CD4-positive, alpha-beta T cell treated with Interleukin-12 subunit alpha and Interleukin-12 subunit beta, for 1 hour (primary cell): ENCODE measurements around the gene MYDGF.

Source experiments
- DNase-seq: peaks from one replicate; pipeline ENCODE4 v3.0.0-alpha.2; 2020

Gene MYDGF

DNA sequence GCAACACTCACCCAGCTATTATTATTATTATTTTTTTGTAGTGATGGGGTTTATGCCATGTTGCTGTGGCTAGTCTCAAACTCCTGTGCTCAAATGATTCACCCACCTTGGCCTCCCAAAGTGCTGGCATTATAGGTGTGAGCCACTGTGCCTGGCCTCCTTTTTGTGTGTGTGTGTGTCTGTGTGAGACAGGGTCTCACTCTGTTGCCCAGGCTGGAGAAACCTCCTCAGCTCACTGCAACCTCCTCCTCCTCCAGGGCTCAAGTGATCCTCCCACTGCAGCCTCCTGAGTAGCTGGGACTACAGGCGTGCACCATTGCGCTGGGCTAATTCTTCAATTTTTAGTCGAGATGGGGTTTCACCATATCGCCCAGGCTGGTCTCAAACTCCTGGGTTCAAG lies 3.6 kb upstream of the MYDGF start:
- no peak for DNase-seq

DNA sequence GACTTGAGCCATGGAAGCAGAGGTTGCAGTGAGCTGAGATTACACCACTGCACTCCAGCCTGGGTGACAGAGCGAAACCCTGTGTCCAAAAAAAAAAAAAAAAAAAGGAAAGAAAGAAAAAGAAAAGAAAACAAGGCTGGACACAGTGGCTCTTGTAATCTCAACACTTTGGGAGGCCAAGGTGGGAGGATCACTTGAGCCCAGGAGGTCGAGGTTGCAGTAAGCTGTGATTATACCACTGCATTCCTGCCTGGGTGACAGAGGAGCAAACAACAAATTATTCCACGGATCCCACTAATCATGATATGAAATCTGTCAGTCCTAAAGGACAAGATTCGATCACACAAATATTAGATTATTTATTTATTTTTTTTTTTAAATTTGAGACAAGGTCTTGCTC lies 3.1 kb upstream of the MYDGF start:
- DNase-seq = no peak

DNA sequence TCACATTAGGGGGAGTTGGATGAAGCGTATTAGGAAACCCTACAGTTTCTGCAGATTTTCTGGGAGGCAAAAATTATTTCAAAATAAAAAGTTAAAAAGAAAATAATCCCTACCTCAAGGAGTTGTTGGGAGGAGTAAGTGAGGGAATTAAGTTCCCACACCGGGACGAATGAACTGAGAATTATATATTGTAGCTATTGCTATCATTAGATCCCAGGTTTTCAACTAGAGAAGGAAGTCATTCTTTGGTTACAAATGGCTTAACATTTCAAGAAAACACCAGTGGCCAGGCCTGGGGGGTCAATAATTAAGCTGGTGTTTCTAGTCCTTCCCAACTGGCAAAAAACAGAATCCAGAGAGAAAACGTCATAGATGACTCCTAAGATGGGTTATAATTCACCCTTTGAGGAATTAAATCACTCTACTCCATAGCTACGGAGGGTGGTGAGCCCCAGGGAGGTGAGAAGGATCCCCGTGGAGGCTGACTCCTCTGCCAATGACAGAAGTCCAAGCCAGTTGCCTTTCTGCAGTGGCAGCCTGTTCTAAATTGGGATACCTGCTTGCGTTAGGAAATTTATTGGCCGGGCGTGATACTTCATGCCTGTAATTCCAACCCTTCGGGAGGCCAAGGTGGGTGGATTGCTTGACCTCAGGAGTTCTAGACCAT lies 1.2 kb upstream of the MYDGF start:
- no peak for DNase-seq

DNA sequence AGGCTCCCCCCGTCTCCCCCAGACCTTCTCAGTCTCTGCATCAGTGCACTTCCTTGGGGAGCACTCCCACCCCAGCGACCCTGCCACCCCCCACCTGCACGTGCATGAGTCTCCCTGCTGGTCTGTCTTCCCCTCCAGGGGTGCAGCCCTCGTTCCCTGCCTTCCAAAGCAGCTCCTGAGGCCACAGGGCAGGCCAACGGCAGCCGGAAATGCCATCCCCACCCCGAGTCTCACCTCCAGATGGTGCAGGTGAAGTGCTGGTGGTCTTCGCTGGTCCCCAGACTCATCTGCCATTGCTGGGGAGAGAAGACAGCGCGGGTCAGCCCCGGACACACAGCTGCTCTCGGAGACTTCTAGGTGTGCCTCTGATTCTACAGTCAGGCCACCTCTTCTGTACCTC lies 5.5 kb downstream of the MYDGF start:
- no peak for DNase-seq

DNA sequence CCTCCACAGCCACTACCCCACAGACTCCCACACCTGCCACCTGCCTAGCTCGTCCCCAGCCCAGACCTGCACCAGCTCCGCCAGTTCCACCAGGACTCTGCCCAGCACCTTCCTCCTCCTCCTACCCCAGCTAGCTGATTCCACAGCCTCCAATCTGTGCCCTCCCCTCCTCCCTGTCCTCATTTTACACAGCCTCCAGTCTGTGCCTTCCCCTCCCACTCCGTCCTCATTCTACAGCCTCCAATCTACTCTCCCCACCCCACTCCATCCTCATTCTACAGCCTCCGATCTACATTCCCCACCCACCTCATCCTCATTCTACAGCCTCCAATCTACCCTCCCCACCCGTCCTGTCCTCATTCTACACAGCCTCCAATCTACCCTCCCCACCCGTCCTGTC lies 7.3 kb downstream of the MYDGF start:
- no peak for DNase-seq

DNA sequence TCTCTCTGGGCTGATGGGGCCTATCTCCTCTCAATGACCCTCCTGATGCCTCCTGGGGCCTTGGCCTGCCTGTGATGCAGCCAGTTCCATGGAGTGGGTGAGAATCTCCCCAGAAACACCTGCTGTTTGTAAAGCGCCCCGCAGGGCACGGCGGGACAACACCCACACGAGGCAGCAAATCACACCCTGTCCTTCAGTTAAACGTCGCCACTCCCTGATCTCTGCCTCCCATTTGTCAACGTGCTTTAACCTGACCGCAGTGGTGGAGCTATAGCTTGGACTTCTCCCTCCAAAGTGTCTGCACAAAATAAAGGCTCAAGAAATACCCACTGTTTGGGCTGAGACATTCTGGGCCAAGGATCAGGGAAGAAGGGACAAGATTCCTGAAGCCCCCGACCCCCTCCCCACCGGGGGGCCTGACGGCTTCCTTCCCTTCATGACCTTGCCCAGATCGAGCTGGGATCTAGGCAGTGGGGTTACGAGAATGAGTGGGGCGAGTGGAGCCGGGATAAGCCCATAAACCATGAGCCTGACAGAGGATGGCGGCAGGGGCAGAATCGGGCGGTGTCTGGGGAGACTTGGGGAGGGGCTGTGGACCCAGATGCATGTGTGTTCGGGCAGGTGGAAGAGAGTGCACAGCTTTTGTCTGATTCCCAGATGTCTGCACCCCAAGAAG lies 8.0 kb downstream of the MYDGF start:
- DNase-seq = no peak

DNA sequence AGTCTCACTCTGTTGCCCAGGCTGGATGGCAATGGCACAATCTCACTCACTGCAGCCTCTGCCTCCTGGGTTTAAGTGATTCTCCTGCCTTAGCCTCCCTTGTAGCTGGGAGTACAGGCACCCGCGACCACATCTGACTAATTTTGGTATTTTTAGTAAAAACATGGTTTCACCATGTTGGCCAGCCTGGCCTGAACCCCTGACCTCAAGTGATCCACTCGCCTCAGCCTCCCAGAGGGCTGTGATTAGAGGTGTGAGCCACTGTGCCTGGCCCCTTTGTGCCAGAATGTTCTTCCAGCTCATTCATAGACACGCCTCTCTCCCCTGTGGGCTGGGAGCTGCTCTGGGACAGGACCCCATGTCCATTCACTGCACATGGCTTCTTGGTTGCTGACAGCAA lies 9.1 kb downstream of the MYDGF start:
- DNase-seq = no peak

DNA sequence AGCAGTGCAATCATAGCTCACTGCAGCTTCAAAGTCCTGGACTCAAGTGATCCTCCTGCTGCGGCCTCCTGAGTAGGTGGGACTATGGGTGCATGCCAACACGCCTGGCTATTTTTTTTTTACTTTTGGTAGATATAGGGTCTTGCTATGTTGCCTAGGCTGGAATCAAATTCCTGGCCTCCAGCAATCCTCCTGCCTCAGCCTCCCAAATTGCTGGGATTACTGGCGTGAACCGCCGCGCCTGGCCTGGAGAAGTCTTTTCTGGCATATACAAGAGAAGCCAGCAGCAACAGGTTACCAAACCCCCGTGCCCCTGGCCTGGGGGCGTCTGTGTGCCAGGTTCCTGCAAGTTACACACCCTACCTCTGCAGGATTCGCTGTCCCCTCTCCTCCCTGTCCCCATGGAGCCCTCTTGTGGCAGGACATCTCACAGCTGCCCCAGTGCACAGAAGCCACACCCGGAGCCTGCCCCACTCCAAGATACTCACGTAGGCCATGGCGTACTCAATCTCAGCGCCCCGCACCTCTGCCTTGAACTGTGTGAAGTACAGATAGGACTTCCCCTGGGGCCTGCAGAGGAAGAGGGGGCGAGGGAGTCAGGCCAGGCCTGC lies 9.9 kb downstream of the MYDGF start:
- no peak for DNase-seq

DNA sequence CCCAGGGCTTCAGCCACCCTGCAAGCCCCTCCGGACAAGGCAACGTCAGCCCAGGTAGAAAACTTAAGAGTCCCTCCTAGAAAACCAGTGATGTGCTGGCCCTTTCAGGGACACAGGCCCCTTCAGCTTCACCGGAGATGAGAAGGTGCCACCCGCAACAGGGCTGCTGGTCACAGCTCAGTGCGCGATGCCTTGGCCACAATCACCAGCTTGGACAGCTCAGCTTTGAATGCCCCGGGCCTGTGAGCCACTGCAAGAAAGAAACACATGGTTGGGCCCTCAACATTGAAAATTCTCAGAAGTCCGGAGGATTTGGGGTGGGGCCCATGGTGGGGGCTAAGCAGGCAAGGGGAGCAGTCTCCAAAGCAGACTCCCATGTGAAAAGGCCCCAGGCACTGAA lies 12.3 kb downstream of the MYDGF start:
- DNase-seq = no peak

DNA sequence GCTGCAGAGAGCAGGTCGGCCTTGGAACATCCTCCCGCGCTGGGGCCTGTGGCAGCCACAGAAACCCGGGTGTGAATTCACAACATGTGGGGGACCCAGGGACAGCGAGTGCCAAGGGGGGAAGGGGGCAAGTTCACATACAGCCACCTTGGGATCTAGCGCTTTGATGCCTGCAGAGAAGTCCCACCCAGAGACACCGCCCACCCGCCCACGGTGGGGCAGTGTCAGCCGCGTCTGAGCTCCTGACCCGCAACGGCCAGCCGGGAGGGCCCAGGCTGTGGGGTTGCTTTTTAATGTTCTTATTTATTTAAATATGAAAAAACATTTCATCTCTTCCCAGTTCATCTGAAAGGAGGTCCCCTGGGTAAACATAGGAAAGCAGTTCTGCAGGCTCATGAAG lies 12.9 kb downstream of the MYDGF start:
- DNase-seq = no peak

DNA sequence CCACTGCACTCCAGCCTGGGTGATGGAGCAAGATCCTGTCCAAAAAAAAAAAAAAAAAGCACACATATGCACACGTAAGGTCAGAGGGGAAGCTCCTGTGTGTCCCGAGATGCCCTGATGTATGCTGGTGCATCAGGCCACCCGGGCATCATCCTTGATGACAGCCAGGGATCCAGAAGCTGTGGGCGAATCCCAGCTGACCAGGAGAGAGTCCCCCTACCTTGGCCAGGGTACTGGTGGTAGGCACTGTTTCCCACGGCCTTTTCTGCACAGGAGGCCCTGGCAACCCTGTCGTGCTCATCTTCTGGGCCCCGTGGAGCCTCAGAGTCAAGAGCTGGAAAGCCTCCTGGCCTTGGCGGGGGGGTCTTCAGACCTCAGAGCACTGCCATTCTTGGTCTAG lies 14.0 kb downstream of the MYDGF start:
- no peak for DNase-seq

DNA sequence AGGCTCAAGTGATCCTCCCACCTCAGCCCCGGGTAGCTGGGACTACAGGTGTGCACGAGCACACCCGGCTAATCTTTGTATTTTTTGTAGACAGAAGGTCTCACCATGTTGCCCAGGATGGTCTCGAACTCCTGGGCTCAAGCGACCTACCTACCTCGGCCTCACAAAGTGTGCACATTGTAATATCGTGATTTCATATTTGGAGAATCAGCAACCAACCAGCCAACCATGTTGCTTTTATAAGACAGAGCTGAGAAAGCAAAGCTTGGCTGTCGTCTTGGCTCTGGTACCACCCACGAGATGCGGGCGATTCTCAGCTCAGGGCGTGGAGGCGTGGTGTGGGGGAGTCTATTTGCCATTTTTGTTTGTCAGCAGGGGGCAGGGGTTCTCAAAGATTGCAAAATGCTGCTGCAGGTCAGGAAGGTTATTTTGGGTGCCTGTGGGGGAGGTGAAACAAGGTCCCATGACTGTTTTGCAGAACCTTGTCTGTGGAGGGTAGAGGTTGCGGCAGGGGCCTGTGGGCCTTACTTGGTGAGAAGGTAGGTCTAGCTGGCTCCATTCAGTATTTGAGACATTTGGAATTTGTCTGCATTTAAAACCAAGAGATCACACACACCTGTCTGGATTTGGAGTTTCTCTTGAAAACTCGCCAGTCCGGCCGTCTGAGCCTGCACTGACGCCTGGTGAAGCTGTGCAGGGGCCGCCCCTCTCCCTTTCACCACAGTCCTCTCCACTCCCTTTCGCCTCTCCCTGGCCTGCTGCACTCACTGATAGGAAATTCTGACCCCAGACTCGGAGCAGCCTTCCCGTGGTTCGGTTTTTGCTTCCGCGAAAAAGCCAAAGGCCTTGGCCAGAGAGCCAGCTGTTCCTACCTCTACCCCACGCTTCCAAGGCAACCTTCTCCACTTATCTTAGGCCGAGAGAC lies 15.4 kb downstream of the MYDGF start:
- no peak for DNase-seq

DNA sequence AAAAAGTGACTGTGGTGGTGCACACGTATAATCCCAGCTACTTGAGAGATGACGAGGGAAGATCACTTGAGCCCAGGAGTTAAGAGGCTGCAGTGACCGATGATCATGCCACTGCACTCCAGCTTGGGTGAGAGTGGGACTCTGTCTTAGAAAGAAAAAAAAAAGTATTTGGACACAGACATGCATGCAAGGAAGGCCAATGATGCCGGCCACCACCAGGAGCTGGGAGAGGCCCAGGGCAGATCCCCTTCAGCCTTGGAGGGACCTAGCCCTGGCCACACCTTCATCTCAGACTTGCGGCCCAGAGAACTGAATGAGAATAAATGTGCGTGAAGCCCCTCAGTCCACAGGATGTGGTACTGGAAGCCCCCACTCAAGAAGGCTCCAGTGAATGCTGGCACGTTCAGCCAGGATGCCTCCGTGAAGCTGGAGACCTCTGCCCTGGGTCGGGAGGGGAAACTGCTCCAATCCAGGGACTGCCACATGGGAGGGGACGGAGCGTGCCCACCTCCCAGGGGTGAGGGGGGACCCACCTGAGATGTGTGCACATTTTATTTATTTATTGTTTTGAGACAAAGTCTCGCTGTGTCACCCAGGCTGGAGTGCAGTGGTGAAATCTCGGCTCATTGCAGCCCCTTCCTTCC lies 16.2 kb downstream of the MYDGF start:
- DNase-seq = no peak

DNA sequence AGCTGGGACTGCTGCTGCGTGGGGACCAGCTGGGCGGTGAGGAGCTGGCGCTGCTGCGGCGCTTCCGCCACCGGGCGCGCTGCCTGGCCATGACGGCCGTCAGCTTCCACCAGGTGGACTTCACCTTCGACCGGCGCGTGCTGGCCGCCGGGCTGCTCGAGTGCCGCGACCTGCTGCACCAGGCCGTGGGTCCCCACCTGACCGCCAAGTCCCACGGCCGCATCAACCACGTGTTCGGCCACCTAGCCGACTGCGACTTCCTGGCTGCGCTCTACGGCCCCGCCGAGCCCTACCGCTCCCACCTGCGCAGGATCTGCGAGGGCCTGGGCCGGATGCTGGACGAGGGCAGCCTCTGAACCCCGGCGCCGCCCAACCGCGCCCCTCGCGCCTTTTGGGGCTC lies 18.1 kb downstream of the MYDGF start:
- DNase-seq = no peak

DNA sequence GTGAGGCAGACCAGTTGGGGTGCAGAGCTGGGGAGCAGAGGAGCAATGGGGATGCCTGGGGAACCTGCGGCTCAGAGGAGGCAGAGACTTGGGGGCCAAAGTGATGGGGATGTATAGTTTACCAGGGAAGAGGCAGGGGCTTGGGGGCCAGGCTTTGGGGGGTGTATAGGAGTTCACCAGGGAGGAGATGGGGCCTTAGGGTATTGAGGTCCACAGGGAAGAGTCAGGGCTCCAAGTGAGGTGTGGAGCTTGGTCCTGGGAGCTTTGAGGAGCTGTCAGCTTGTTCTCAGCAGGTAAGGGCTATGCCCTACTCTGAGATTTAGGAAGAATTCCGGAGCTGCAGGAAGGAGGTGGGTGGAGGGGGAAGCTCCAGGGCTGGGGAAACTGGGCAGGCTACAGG lies 20.0 kb downstream of the MYDGF start:
- no peak for DNase-seq

DNA sequence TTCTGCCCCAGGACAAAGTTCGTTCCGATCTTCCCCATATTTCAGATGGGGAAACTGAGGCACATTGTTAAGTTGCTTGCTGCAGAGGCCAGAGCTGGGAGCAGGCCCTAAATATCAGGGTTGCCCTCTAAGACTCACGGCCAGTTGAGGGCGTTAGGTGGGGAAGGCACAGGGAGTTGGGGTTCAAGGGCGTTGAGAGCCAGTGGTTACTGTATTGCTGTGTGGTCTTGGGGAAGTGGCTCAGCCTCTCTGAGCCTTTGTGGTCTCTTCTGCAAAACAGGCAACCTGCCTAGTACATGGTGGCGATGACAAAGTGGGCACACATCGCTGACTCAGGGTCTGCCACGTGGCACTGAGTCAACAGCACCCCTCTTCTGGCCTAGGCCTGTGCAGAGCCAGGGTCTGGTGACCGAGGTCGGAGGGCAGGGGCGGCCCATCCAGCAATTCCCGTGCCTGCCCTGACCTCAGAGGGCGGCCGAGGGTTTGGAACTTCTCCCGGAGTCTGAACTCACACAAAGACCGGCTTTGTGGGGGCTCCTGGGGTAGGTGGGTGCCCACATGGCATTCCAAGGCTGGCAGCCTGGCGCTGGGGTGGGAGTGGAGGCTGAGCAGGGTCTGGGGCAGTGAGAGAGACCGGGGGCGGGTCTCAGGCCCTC lies 20.6 kb downstream of the MYDGF start:
- DNase-seq = no peak

DNA sequence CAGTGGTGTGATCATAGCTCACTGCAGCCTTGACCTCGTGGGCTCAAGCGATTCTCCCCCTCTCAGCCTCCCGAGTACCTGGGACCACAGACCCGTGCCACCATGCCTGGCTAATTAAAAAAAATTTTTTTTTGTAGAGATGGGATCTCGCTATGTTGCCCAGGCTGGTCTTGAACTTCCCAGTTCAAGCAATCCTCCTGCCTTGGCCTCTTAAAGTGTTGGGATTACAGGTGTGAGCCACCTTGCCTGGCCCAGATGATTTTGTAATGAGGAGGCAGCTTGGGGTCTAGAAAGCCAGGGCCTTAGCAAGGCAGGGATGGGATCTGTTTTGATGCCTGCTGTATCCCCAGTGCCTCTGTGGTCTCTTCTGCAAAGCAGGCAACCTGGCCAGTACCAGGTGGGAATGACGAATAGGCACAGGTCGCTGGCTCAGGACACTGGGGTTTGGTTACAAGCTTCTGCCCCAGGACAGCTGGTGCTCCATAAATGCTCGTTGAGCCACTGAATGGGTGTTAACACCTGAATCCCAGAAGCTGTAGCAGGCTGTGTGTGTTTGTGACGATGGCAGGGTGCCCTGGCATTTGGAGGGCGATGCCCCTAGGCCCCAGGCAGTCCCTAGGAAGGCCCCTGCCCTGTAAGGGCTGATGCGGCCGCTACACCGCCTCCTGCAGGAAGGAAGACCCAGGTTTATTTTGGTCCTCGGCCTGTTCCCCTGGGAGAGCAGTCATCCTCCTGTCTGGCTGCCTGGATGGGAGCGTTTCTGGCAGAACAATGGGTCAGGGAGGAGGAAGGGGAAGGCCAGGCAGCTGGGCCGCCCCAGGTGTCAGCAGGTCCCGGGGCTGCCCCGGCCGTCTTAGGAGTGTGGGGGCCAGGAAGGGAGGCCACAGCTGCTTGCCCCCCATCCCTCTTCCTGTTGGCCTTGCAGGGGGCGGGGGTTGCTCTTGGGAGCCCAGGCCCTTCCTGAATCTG lies 22.2 kb downstream of the MYDGF start:
- no peak for DNase-seq

DNA sequence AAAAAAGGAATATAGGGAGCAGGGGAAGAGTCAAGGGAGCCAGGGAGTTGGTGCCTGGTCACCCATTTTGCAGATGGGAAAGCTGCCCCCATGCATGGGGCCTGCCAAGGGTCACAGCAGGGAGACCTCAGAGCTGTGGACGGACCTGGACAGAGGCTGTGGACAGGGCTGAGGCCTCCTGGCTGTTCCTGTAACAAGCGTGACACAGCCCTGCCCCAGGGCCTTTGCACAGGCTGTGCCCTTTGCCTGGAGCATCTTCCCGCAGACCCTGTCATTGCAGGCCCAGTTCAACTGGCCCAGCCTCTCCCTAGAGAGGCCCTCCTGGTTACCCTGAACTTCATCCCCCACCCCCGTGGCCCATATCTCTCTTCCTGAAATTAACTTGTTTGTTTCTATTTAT lies 24.4 kb downstream of the MYDGF start:
- no peak for DNase-seq

DNA sequence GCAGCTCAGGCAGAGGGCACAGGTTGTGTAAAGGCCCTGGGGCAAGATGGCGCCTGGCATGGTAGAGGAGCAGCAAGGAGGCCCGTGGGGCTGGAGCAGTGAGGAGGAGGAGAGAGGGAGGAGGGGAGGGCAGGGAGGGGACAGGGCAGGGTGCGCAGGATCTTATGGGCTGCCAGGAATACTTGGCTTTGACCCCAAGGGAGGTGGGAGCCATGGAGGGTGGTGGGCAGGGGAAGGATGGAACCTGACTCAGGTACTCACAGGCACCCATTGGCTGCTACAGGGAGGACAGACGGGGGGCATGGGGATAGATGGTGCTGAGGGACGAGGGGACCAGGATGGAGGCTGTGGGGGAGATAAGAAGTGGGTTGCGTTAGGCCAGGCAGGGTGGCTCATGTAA lies 27.5 kb downstream of the MYDGF start:
- DNase-seq = no peak

DNA sequence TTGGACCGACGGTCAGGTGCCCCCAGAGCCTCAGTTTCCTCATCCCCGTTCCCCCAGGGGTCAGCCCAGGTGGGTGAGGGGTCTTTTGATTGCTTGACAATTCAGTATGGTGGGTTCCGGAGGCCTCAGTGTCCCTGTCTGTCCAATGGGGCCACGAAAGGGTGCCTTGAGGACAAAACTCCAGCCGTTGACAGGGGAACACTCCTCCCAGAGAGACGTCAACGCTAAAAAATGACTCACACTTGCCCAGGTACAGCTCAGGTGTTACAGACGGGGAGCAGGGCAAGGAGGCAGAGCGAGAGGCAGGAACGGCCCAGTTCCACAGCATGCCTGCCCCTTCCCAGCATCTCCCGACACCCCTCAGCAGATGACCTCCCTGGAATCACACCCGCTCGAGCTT lies 29.0 kb downstream of the MYDGF start:
- no peak for DNase-seq
